HFFc6 (cell line): ENCODE results near the gene MMP20. TPM values are rescaled to one million over a fixed set of nuclear protein-coding genes. Genes with fewer than 3 reads are reported as not detected.

Experiments
- DNase-seq: peaks from one replicate; pipeline ENCODE4 v3.0.0-alpha.2; 2018
- H3K27ac Mint-ChIP-seq: 2 replicates; pipeline ENCODE4 v1.8.0; 2020; ENCODE audit warnings: mild to moderate bottlenecking, mixed read lengths
- H3K27me3 Mint-ChIP-seq: 2 replicates; pipeline ENCODE4 v1.8.0; 2021; ENCODE audit warnings: mild to moderate bottlenecking, moderate library complexity, mixed read lengths; ENCODE audit not compliant: insufficient read depth
- H3K36me3 Mint-ChIP-seq: 2 replicates; pipeline ENCODE4 v1.8.0; 2021; ENCODE audit warnings: low read depth, mixed read lengths
- H3K4me1 Mint-ChIP-seq: 2 replicates; pipeline ENCODE4 v1.8.0; 2020; ENCODE audit warnings: low read depth, mixed read lengths
- H3K4me3 Mint-ChIP-seq: 2 replicates; pipeline ENCODE4 v1.8.0; 2020; ENCODE audit warnings: mild to moderate bottlenecking, moderate library complexity, mixed read lengths
- H3K9me3 Mint-ChIP-seq: 2 replicates; pipeline ENCODE4 v1.8.0; 2020; ENCODE audit warnings: mild to moderate bottlenecking, mixed read lengths
- total RNA-seq, 6 experiments: library from RNA; stranded (reverse); fragmentation: NEBNext Ultra II Directional; extraction: Animal tissue kit (Norgen Biotek cat#: 25700); gene quantifications; 2 replicates in 1 of 6; 3 replicates in 5 of 6; pipeline ENCODE4 v1.2.3, GENCODE V29; 2021
- TF ChIP-seq, protein P1 (sequence below): fragments of 200-600 bp; sonication (generic); IDR thresholded peaks from 2 replicates; pipeline ENCODE4 v1.5.0; 2021; ENCODE audit warnings: antibody characterized with exemption, mild to moderate bottlenecking

MMP20 gene
- total RNA-seq, 6 experiments from 2014 or later, result not detected

- peaks cover 5% of the 10 kb centered on the region for H3K27me3 Mint-ChIP-seq
- H3K4me3 Mint-ChIP-seq, result no peak overlapping the region
- TF ChIP-seq, protein P1, sequence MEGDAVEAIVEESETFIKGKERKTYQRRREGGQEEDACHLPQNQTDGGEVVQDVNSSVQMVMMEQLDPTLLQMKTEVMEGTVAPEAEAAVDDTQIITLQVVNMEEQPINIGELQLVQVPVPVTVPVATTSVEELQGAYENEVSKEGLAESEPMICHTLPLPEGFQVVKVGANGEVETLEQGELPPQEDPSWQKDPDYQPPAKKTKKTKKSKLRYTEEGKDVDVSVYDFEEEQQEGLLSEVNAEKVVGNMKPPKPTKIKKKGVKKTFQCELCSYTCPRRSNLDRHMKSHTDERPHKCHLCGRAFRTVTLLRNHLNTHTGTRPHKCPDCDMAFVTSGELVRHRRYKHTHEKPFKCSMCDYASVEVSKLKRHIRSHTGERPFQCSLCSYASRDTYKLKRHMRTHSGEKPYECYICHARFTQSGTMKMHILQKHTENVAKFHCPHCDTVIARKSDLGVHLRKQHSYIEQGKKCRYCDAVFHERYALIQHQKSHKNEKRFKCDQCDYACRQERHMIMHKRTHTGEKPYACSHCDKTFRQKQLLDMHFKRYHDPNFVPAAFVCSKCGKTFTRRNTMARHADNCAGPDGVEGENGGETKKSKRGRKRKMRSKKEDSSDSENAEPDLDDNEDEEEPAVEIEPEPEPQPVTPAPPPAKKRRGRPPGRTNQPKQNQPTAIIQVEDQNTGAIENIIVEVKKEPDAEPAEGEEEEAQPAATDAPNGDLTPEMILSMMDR, result peak; percentile 29; the same call in 1 of the 2 replicates
- peaks cover 6% of the 10 kb centered on the region for H3K4me1 Mint-ChIP-seq
- no peaks in the 10 kb centered on the region for H3K9me3 Mint-ChIP-seq
- H3K36me3 Mint-ChIP-seq, result no peaks in the 10 kb centered on the region
- H3K27ac Mint-ChIP-seq, result no peak overlapping the region
- no peak for DNase-seq
Observed at GRCh38 chr11:102611291-102611690, 13.8 kb downstream of the MMP20 start.

GRCh38 chr11:102610200-102610599, 14.9 kb downstream of the MMP20 start:
- no peak overlapping the region for H3K4me3 Mint-ChIP-seq
- H3K36me3 Mint-ChIP-seq, result no peaks in the 10 kb centered on the region
- H3K4me1 Mint-ChIP-seq, result no peaks in the 10 kb centered on the region
- no peak overlapping the region for H3K27ac Mint-ChIP-seq
- H3K9me3 Mint-ChIP-seq, result no peaks in the 10 kb centered on the region
- TF ChIP-seq, protein P1, result no peak
- no peak for DNase-seq
- H3K27me3 Mint-ChIP-seq, result peaks cover 3% of the 10 kb centered on the region

DNA sequence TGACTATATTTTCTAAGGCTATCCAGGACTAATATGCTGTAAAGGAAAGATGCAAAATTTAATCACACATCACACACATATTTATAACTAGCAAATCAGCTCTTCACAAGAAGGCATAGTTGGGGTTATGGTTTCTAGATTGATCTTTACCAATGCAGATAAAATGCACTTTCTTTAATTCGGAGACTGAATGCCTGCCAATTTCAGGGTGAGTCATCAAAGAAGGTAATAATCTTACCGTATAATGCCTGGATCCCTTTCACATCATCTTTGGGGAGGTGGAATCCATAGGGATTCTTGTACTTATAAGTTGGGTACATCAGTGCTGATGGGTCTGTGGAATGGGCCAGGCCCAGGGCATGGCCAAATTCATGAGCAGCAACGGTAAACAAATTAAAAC, 16.4 kb downstream of the MMP20 start:
- H3K36me3 Mint-ChIP-seq, result no peaks in the 10 kb centered on the region
- H3K4me3 Mint-ChIP-seq, result no peak overlapping the region
- no peak for DNase-seq
- no peaks in the 10 kb centered on the region for H3K4me1 Mint-ChIP-seq
- TF ChIP-seq, protein P1, result no peak
- H3K27ac Mint-ChIP-seq, result no peak overlapping the region
- no peaks in the 10 kb centered on the region for H3K9me3 Mint-ChIP-seq
- peaks cover 3% of the 10 kb centered on the region for H3K27me3 Mint-ChIP-seq

DNA sequence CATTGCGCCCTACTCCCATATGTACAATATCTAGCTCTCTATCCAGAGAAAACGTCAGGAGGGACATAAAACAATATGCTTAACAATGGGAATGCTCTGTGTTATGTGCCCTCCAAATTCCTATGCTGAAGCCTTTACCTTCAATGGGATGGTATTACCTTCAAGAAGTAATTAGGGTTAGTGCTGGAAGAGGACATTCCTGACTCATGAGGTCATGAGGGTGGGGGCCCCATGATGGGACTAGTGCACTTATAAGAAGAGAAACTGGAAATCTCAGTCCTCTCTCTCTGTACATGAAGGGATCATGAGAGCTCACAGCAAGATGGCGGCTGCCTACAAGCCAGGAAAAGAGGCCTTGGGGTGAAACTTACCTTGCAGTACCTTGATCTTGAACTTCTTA, 20.3 kb downstream of the MMP20 start:
- Mint-ChIP-seq H3K4me1 (peaks cover 20% of the 10 kb centered on the region), H3K27me3 (peaks cover 4% of the 10 kb centered on the region), H3K27ac (no peak overlapping the region), H3K9me3 (no peaks in the 10 kb centered on the region), H3K4me3 (no peak overlapping the region), H3K36me3 (no peaks in the 10 kb centered on the region)
- no peak for DNase-seq
- TF ChIP-seq, protein P1, result no peak

DNA sequence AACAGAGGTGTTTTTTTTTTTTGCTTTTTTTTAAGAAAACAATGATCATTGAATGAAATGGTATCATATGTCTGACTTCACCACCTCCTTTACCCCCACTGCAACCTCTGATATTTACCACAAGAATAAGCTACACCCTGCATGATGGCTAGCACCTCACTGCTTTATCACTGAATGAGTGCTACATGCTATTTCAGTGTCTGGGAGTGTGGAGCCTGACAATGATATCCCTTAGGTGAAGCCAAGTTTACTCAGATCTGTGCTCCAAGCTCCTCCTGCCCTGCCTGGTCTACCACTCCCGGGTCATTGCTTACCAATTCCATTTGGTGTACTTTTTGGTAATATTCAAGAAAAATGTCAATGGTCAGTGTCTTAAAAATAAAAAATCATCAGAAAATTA, 21.1 kb downstream of the MMP20 start:
- peaks cover 4% of the 10 kb centered on the region for H3K27me3 Mint-ChIP-seq
- H3K27ac Mint-ChIP-seq, result no peak overlapping the region
- DNase-seq, result no peak
- H3K4me3 Mint-ChIP-seq, result no peak overlapping the region
- H3K4me1 Mint-ChIP-seq, result peaks cover 28% of the 10 kb centered on the region
- H3K9me3 Mint-ChIP-seq, result no peaks in the 10 kb centered on the region
- no peaks in the 10 kb centered on the region for H3K36me3 Mint-ChIP-seq
- TF ChIP-seq, protein P1, result no peak

DNA sequence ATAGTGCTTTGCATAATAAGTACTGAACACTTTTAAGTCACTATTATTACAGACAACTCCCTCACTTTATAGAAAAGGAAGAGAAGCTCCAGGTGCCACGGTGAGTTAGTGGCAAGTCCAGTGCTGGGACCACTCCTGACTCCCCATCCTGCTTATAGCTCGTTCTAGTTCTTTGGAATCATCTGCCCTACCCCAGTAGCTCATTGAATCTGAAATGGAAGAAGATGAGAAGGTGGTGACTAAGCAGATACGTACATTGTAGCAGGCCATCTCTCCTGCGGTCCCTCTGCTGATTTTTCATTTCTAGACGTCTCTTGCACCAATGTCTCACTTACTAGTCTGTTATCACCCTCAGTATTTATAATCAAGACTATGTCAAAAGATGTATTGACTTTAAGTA, 21.6 kb downstream of the MMP20 start:
- Mint-ChIP-seq H3K36me3 (no peaks in the 10 kb centered on the region), H3K4me1 (peaks cover 33% of the 10 kb centered on the region), H3K27me3 (peaks cover 4% of the 10 kb centered on the region), H3K27ac (no peak overlapping the region), H3K4me3 (no peak overlapping the region), H3K9me3 (no peaks in the 10 kb centered on the region)
- DNase-seq, result no peak
- TF ChIP-seq, protein P1, result no peak
